MM.1S (cell line): Measurements from ENCODE around the gene SERPINA3.

ENCODE experiments used
- DNase-seq: peaks from one replicate; pipeline ENCODE4 v3.0.0-alpha.2; 2015
- H2AFZ ChIP-seq: fragments of 300-600 bp; sonication (generic); 2 replicates; pipeline ENCODE4 v1.6.0; 2016; ENCODE audit warnings: antibody characterized with exemption, low read length
- H3F3A ChIP-seq: fragments of 300-600 bp; sonication (generic); 2 replicates; pipeline ENCODE4 v1.6.1; 2016; ENCODE audit warnings: mild to moderate bottlenecking, antibody characterized with exemption, low read length, moderate library complexity, mixed read lengths; ENCODE audit not compliant: insufficient read depth
- H3K27ac ChIP-seq: fragments of 300-600 bp; sonication (generic); 2 replicates; pipeline ENCODE4 v1.5.1; 2016; ENCODE audit warnings: mild to moderate bottlenecking, low read length
- H3K27me3 ChIP-seq: fragments of 300-600 bp; sonication (generic); replicated peaks from 2 replicates; pipeline ENCODE4 v1.6.0; 2016; ENCODE audit warnings: low read length; ENCODE audit not compliant: insufficient read depth
- H3K36me3 ChIP-seq: fragments of 300-600 bp; sonication (generic); replicated peaks from 2 replicates; pipeline ENCODE4 v1.6.1; 2016; ENCODE audit warnings: mild to moderate bottlenecking, low read length, mixed read lengths; ENCODE audit not compliant: insufficient read depth
- H3K4me1 ChIP-seq: fragments of 300-600 bp; sonication (generic); 2 replicates; pipeline ENCODE4 v1.6.1; 2016; ENCODE audit warnings: low read length, mixed read lengths
- H3K4me2 ChIP-seq: fragments of 300-600 bp; sonication (generic); 2 replicates; pipeline ENCODE4 v1.6.0; 2016; ENCODE audit warnings: low read depth, low read length
- H3K4me3 ChIP-seq: fragments of 300-600 bp; sonication (generic); 2 replicates; pipeline ENCODE4 v1.5.1; 2016; ENCODE audit warnings: low read length, mixed read lengths
- H3K79me2 ChIP-seq: fragments of 300-600 bp; sonication (generic); 2 replicates; pipeline ENCODE4 v1.6.1; 2016; ENCODE audit warnings: mixed run types, low read length, mixed read lengths
- H3K9ac ChIP-seq: fragments of 300-600 bp; sonication (generic); 2 replicates; pipeline ENCODE4 v1.6.1; 2016; ENCODE audit warnings: low read length, mixed read lengths
- H3K9me2 ChIP-seq: fragments of 300-600 bp; sonication (generic); replicated peaks from 2 replicates; pipeline ENCODE4 v1.6.1; 2016; ENCODE audit warnings: mild to moderate bottlenecking, low read length, mixed read lengths; ENCODE audit not compliant: insufficient read depth
- H3K9me3 ChIP-seq: fragments of 300-600 bp; sonication (generic); replicated peaks from 2 replicates; pipeline ENCODE4 v1.6.1; 2016; ENCODE audit warnings: mild to moderate bottlenecking, low read length, mixed read lengths; ENCODE audit not compliant: insufficient read depth
- H4K20me1 ChIP-seq: fragments of 300-600 bp; sonication (generic); 2 replicates; pipeline ENCODE4 v1.6.1; 2016; ENCODE audit warnings: mild to moderate bottlenecking, low read length, moderate library complexity, mixed read lengths; ENCODE audit not compliant: insufficient read depth
- CTCF ChIP-seq: fragments of 300-600 bp; sonication (generic); IDR thresholded peaks from 2 replicates; pipeline ENCODE4 v1.5.1; 2016; ENCODE audit warnings: antibody characterized with exemption, low read length, mixed read lengths
- EZH2 ChIP-seq: fragments of 300-600 bp; sonication (generic); optimal IDR thresholded peaks from 2 replicates; pipeline ENCODE3; 2017; ENCODE audit warnings: low read depth, mild to moderate bottlenecking, antibody characterized with exemption, low read length, mixed read lengths
- EZH2phosphoT487 ChIP-seq: fragments of 300-600 bp; sonication (generic); IDR thresholded peaks from 2 replicates; pipeline ENCODE4 v1.6.1; 2018; ENCODE audit warnings: antibody characterized with exemption, low read length

Gene SERPINA3

GRCh38 chr14:94582199-94582750 is 29.9 kb upstream of the SERPINA3 start:
- Histone ChIP-seq H3K4me1 (no peaks in the 10 kb centered on the region), H3F3A (no peaks in the 10 kb centered on the region), H3K27me3 (no peaks in the 10 kb centered on the region), H3K9ac (no peak overlapping the region), H3K36me3 (no peaks in the 10 kb centered on the region), H3K79me2 (no peaks in the 10 kb centered on the region), H3K9me3 (no peaks in the 10 kb centered on the region), H3K9me2 (no peaks in the 10 kb centered on the region), H2AFZ (no peak overlapping the region), H3K4me3 (no peak overlapping the region), H4K20me1 (no peaks in the 10 kb centered on the region), H3K4me2 (no peak overlapping the region), H3K27ac (no peak overlapping the region)
- TF ChIP-seq EZH2 (no peak), CTCF (no peak), EZH2phosphoT487 (no peak)
- no peak for DNase-seq

GRCh38 chr14:94582851-94583250 is 29.3 kb upstream of the SERPINA3 start:
- TF ChIP-seq EZH2phosphoT487: no peak
- TF ChIP-seq EZH2: no peak
- TF ChIP-seq CTCF: no peak
- Histone ChIP-seq H3K4me1 (no peaks in the 10 kb centered on the region), H3K4me2 (no peak overlapping the region), H3K36me3 (no peaks in the 10 kb centered on the region), H3K9ac (no peak overlapping the region), H3K4me3 (no peak overlapping the region), H3K27me3 (no peaks in the 10 kb centered on the region), H3K9me2 (no peaks in the 10 kb centered on the region), H3K9me3 (no peaks in the 10 kb centered on the region), H3F3A (no peaks in the 10 kb centered on the region), H3K27ac (no peak overlapping the region), H2AFZ (no peak overlapping the region), H4K20me1 (no peaks in the 10 kb centered on the region), H3K79me2 (no peaks in the 10 kb centered on the region)
- DNase-seq: no peak

GRCh38 chr14:94583557-94583956 is 28.6 kb upstream of the SERPINA3 start:
- Histone ChIP-seq H3K9me2 (no peaks in the 10 kb centered on the region), H3K4me3 (no peak overlapping the region), H3K79me2 (no peaks in the 10 kb centered on the region), H4K20me1 (no peaks in the 10 kb centered on the region), H3K27ac (no peak overlapping the region), H3K9me3 (no peaks in the 10 kb centered on the region), H3K4me1 (no peaks in the 10 kb centered on the region), H2AFZ (no peak overlapping the region), H3K9ac (no peak overlapping the region), H3K27me3 (no peaks in the 10 kb centered on the region), H3K36me3 (no peaks in the 10 kb centered on the region), H3F3A (no peaks in the 10 kb centered on the region), H3K4me2 (no peak overlapping the region)
- DNase-seq: no peak
- TF ChIP-seq EZH2phosphoT487 (no peak), EZH2 (no peak), CTCF (no peak)
